ENCODE data around the gene TMEM30B. TPM values are rescaled to one million over a fixed set of nuclear protein-coding genes. Genes with fewer than 3 reads are reported as not detected.

TMEM30B gene
- total RNA-seq, 1 donor from 2014 or later: under 0.01 TPM

DNA sequence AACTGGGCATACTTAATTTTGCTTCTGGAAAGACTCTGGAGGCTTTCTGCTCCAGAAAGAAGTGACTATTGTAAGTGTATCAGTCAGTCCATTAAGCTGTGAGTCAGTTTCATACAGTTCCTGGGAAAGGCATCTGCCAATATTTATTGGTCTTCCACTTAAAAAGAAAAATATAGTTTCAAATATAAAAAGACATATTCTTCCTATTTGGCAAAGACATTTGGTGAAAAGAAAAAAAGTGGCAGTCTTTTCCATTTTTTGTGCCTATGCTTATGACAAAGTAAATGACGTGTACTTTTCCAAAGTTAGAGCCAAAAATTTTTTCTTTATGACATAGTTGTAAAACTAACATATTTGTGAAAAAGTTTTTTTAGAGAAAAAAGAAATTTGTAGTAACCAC is 12.3 kb downstream of the TMEM30B start:
- DNase-seq (ENCODE audit: low spot score in 2 of 2): no peak

GRCh38 chr14:61266891-61267740 is 14.0 kb downstream of the TMEM30B start:
- DNase-seq (ENCODE audit: low spot score in 2 of 2): no peak
- no peak for FAIRE-seq

More for the DNA sequence above, 12.3 kb downstream of the TMEM30B start:
- FAIRE-seq: no peak

DNA sequence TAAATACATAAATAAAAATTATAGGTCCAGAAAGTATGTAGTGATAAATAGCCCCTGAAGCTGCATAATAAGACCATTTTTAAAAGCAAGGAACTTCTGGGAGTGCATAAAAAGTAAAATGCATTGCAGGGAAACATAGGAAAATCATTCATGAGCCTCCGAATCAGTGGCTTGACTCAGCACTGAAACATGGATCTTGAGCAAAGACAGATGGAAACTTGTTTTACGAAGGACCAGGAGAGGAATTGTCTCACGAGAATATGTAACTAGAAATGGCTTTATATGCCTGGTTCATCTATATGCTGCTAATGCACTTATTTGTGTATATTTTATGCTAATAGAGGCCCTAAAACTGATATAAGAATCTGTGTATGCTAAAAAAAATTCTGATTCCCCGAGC is 14.7 kb downstream of the TMEM30B start:
- FAIRE-seq (no peak), DNase-seq (ENCODE audit: low spot score in 2 of 2) (no peak)

DNA sequence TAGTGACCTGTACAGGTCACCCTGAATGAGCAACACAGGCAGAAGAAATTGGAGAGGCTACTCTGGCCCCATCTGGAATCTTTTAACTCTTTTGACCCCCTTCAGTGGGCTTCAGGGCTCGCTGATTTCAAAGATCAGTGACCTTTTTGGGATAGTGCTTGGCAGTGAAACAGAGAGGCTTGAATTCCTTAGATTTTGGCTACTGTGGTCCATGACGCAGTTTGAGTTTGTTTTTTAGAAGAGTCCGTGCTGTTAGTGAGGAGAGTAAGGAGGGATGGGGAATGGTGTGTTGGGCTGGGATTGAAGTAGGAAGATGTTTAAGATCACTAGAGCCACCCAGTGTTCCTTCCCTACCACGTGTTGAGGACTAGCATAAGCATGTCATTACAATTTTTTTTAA is 16.5 kb downstream of the TMEM30B start:
- no peak for DNase-seq (ENCODE audit: low spot score in 2 of 2)
- FAIRE-seq: no peak

DNA sequence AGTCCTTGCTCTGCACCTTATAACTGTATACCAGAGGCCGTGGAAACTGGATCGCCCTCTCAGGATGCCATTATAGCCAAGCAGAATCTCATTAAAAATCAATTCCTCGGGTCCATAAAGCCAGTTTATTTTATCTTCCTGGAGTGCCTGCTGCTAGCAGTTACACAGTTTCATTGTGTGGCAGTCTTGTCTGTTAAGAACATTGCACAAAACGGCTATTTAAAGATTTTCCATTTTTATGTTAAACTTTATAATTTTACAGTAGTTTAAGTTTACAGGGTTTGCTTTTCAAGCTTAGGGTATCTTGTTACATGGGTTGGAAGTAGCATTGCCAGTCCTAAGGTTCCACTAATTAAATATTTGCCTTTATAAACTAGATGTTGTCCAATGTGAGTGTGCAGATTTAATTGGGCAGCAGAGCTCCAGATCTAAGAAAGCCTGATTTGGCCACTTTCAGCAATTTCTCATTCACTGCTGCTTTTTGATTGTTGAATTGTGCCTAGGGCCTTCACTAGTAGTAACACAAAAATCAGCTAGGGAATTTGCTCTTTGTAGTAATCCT is 17.0 kb downstream of the TMEM30B start:
- FAIRE-seq (no peak), DNase-seq (ENCODE audit: low spot score in 2 of 2) (no peak)

GRCh38 chr14:61262082-61262481 is 19.1 kb downstream of the TMEM30B start:
- DNase-seq (ENCODE audit: low spot score in 2 of 2) (no peak), FAIRE-seq (no peak)

DNA sequence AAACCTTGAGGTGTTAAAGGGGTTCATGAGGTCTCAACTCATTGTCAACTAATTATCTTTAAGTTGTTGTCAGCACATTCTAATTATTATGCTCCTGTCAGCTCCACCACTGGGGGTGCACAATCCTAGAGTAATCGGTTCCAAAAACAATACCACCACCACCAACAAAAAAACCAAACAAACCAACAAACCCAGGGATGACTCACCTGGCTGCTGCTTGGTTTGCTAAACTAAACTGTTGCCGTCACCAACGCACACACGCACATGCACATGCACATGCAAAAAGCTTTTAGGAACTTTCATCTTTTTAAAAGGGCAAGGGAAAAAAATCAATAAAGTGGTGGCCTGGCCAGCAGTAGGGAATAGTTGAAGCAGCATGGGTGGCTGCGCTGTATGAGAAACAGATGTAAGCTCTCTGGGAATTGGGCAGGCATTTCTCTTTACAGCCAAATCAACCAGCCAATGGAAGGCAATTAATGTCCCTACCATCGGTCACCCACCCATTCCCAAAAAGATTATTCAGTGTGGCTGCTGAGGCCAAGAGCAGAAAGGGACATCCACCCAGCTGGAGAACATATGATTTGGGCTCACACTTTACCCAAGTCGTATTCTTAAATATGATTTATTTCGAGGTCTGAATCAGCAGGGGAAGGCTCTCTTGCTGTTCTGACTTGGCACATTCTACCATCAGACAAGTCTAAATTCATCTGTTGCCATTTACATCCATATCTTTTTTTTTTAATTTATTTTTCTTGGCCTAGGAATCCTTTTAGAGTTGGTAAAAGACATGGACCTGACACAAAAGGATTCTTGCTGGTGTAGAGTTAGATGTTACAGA is 20.0 kb downstream of the TMEM30B start:
- no peak for DNase-seq (ENCODE audit: low spot score in 2 of 2)
- FAIRE-seq: no peak

DNA sequence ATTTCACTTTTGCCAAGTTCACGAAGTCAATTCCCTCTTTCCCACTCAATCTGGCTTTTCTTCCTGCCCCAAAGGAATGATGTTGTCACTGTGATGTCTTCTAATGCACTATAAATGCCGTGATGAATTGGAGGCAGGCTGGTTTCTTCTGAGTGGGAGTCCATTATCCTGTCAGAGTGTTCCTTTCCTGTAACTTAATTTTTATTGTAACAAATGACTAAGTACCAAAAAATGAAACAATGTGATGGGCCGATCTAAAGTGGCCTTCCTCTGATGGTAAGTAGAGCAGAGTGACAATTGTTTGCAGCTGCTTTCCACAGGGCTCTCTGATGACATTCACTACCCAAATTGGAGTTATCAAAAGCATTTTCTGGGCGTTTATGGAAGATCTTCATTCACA is 22.2 kb downstream of the TMEM30B start:
- FAIRE-seq: no peak
- no peak for DNase-seq (ENCODE audit: low spot score in 2 of 2)

GRCh38 chr14:61257469-61258057 is 23.6 kb downstream of the TMEM30B start:
- no peak for FAIRE-seq
- DNase-seq (ENCODE audit: low spot score in 2 of 2): no peak

DNA sequence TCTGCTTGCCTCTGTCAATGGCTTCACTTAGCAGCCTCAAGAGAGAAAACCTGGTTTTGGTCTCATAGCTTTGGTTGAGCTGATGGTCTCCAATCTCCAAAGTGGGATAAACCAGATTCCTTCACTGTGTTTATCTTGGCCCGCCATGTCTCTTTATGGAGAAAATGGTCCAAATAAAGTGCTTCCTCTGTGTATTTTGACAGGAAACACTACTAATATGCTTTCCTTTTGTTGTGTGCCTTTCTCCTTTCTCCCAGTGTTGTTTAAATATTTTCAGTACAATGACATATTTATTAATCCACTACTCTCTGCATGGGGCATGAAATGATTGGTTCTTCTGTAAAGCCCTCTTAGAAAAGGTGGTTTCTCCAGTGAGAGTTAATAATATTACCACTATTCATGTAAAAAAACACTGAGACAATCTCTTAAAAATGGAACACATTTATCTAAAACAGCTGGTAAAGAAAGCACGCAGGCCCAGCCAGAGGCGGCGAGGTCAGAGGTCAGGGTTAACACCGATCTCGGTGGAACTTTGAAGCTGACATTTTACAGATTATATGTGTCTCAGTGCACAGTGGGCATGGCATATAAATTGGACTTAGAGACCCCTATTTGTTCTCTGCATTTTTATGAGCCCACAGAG is 24.2 kb downstream of the TMEM30B start:
- DNase-seq (ENCODE audit: low spot score in 2 of 2) (no peak), FAIRE-seq (no peak)

- no peak for FAIRE-seq
- DNase-seq (ENCODE audit: low spot score in 2 of 2): no peak
Observed at GRCh38 chr14:61255968-61256367, 25.2 kb downstream of the TMEM30B start.

DNA sequence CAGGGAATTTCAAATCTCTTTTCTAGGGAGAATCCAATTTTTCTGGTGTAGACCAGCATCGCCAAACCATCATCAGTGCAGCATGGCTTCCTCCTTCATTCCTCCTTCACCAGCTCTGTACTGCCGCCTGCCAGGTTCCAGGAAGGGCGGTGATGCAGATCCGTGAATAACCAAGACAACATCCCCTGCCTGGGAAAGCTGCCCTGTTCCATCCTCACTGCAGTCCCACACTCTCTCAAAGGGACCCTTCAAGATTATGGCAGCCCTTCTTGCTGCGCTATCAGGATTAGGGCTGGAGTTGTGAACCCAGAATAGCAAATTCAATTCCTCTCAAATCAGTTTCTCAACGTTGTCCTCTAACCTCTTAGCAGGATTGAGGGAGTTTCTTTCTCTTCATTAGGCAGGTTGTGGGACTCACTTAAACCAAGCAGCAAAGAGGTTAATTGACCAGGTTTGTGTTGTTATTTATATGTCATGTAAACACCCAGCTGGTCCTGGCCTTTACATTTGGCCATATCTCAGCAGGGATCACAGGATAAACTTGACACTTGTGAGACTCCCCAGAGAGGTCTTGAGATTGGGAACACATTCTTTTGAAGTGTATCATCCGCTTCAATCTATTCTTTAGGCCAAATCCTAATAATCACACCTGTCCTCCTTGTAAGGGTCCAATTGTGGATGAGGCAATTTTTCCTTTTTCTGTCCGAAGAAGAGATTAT is 26.2 kb downstream of the TMEM30B start:
- FAIRE-seq (no peak), DNase-seq (ENCODE audit: low spot score in 2 of 2) (no peak)

- no peak for FAIRE-seq
- DNase-seq (ENCODE audit: low spot score in 2 of 2): no peak
Observed at GRCh38 chr14:61253064-61253738, 27.9 kb downstream of the TMEM30B start.

- DNase-seq (ENCODE audit: low spot score in 2 of 2): peak; percentile 22 to 63
- peak; percentile 68 for FAIRE-seq
Observed at GRCh38 chr14:61252369-61253063, 28.6 kb downstream of the TMEM30B start.

- DNase-seq (ENCODE audit: low spot score in 2 of 2): no peak
Observed at GRCh38 chr14:61250063-61250462, 31.1 kb downstream of the TMEM30B start.

DNA sequence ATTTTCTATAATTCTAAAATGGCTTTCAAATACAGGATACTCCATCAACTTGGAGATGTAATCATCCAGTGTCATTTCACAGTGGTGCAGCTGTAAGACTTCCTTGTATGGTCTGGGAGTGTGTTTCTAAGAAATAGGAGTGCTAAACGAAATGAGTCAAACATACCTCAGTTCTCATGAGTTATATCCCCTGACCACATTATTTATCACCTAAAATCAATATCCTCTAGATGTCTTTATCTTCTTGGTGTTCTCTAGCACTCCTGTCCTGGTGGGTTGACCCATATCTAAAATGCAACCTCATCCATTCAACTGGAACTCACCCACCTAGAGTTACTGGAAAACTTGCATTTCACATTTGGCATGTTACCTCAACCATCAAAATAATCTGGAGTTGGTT is 33.2 kb downstream of the TMEM30B start:
- no peak for FAIRE-seq
- DNase-seq (ENCODE audit: low spot score in 2 of 2): no peak

More at GRCh38 chr14:61250063-61250462, 31.1 kb downstream of the TMEM30B start:
- no peak for FAIRE-seq

DNA sequence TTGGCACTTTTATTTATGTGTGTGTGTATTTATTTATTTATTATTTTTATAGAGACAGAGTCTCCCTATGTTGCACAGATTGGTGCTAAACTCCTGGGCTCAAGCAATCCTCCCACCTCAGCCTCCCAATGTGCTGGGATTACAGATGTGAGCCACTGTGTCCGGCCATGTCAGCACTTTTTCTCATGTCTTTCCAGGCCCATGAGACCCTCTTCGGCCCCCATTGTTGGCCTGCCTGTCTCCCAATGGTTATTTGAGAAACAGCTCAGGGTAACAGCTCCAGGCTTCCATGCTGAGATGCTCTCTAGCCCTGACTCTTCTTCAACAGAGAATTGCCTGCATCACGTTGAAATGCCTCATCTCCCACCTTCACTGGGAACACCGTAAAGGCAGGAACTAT is 34.4 kb downstream of the TMEM30B start:
- DNase-seq (ENCODE audit: low spot score in 2 of 2): no peak
- no peak for FAIRE-seq

GRCh38 chr14:61244009-61244408 is 37.1 kb downstream of the TMEM30B start:
- DNase-seq (ENCODE audit: low spot score in 2 of 2): no peak
- FAIRE-seq: no peak

GRCh38 chr14:61240206-61240605 is 40.9 kb downstream of the TMEM30B start:
- no peak for FAIRE-seq
- DNase-seq (ENCODE audit: low spot score in 2 of 2): no peak
